PC-3 (cell line): ENCODE measurements around the gene SLC25A48. TPM values are rescaled to one million over a fixed set of nuclear protein-coding genes. Genes with fewer than 3 reads are reported as not detected.
"Not testable (repeated sequence)": the region's sequence is repeated elsewhere in the genome, so short reads cannot be mapped to it uniquely, and the experiment has no call there.

Source experiments
- ATAC-seq: fragments of 200-7000 bp; cut with Tn5 transposase; 2 replicates; pipeline ENCODE4 v1.9.1; 2020; ENCODE audit warnings: mild to moderate bottlenecking, moderate library complexity
- BruUV-seq: library from RNA; stranded (reverse); fragments of 400-500 nt; replicated peaks from 2 replicates; lab custom pipeline; 2021; lab: Mats Ljungman, UMichigan
- CTCF ChIA-PET: fragments of 300-600 bp; sonication (Branson Sonifier 250); formaldehyde crosslinking; loops from one replicate; lab custom pipeline; 2022; ENCODE audit warnings: antibody characterized with exemption; lab: Charles Lee
- POLR2A ChIA-PET: fragments of 300-600 bp; sonication (Branson Sonifier 250); formaldehyde crosslinking; loops from one replicate; lab custom pipeline; 2022; ENCODE audit warnings: antibody characterized with exemption; ENCODE audit not compliant: unreplicated experiment; lab: Charles Lee
- DNase-seq: peaks from one replicate; pipeline ENCODE4 v3.0.0-alpha.2; 2015
- H2AFZ ChIP-seq: fragments of 300-600 bp; sonication (generic); 2 replicates; pipeline ENCODE4 v1.6.0; 2016; ENCODE audit warnings: antibody characterized with exemption, low read length
- H3F3A ChIP-seq: fragments of 300-600 bp; sonication (generic); one replicate; pipeline ENCODE4 v1.6.0; 2017; ENCODE audit warnings: antibody characterized with exemption, low read length, control low read depth, mild to moderate bottlenecking; ENCODE audit not compliant: unreplicated experiment
- H3K27ac ChIP-seq: fragments of 300-600 bp; sonication (generic); 2 replicates; pipeline ENCODE4 v1.5.1; 2016; ENCODE audit warnings: mild to moderate bottlenecking, low read length
- H3K27me3 ChIP-seq: fragments of 300-600 bp; sonication (generic); 2 replicates; pipeline ENCODE4 v1.6.1; 2016; ENCODE audit warnings: low read length, mixed read lengths
- H3K36me3 ChIP-seq: fragments of 300-600 bp; sonication (generic); 2 replicates; pipeline ENCODE4 v1.6.1; 2016; ENCODE audit warnings: low read depth, mixed run types, low read length, mixed read lengths
- H3K4me1 ChIP-seq: fragments of 300-600 bp; sonication (generic); 2 replicates; pipeline ENCODE4 v1.5.1; 2016; ENCODE audit warnings: low read length; ENCODE audit not compliant: insufficient read depth
- H3K4me2 ChIP-seq: fragments of 300-600 bp; sonication (generic); 2 replicates; pipeline ENCODE4 v1.6.0; 2016; ENCODE audit warnings: low read length
- H3K4me3 ChIP-seq: fragments of 300-600 bp; sonication (generic); 2 replicates; pipeline ENCODE4 v1.5.1; 2016; ENCODE audit warnings: mild to moderate bottlenecking, low read length, mixed read lengths
- H3K79me2 ChIP-seq: fragments of 300-600 bp; sonication (generic); 2 replicates; pipeline ENCODE4 v1.6.1; 2017; ENCODE audit warnings: low read length, mixed read lengths
- H3K9ac ChIP-seq: fragments of 300-600 bp; sonication (generic); 2 replicates; pipeline ENCODE4 v1.6.0; 2016; ENCODE audit warnings: mild to moderate bottlenecking, low read length
- H3K9me2 ChIP-seq: fragments of 300-600 bp; sonication (generic); replicated peaks from 2 replicates; pipeline ENCODE4 v1.6.1; 2016; ENCODE audit warnings: mixed run types, low read length, mixed read lengths
- H3K9me3 ChIP-seq: fragments of 300-600 bp; sonication (generic); 2 replicates; pipeline ENCODE4 v1.6.1; 2016; ENCODE audit warnings: low read length, mixed read lengths
- H4K20me1 ChIP-seq: fragments of 300-600 bp; sonication (generic); 2 replicates; pipeline ENCODE4 v1.6.1; 2016; ENCODE audit warnings: low read length, mixed read lengths
- CTCF ChIP-seq: fragments of 300-600 bp; sonication (generic); conservative IDR thresholded peaks from 2 replicates; pipeline ENCODE4 v1.5.1; 2017; ENCODE audit warnings: antibody characterized with exemption, low read depth, mild to moderate bottlenecking, low read length
- EZH2 ChIP-seq: fragments of 300-600 bp; sonication (generic); IDR thresholded peaks from one replicate; pipeline ENCODE4 v1.6.1; 2017; ENCODE audit warnings: antibody characterized with exemption, mild to moderate bottlenecking, low read length; ENCODE audit not compliant: unreplicated experiment
- EZH2phosphoT487 ChIP-seq: fragments of 300-600 bp; sonication (generic); IDR thresholded peaks from 2 replicates; pipeline ENCODE4 v1.6.1; 2018; ENCODE audit warnings: mild to moderate bottlenecking, antibody characterized with exemption, low read length, borderline replicate concordance
- intact Hi-C: fragments of 100-400 bp; cut with micrococcal nuclease; formaldehyde crosslinking; loops from 2 replicates; pipeline ENCODE4 v1.9.0; 2023
- total RNA-seq: library from RNA; depleted of rRNA; stranded (reverse); fragments of >200 nt; gene quantifications from 2 replicates; pipeline ENCODE4 v1.2.3, GENCODE V29; 2014

The SLC25A48 gene
- total RNA-seq, 1 experiment from 2014 or later = not detected

GRCh38 chr5:135835766-135836165 lies 1.3 kb downstream of the SLC25A48 start:
- ChIA-PET CTCF (no interaction called here), POLR2A (no interaction called here)
- no TSS peak for BruUV-seq
- H3K4me1 ChIP-seq = no peaks in the 10 kb centered on the region
- ATAC-seq = no peak
- no peak overlapping the region for H2AFZ ChIP-seq
- no peaks in the 10 kb centered on the region for H4K20me1 ChIP-seq
- H3K27me3 ChIP-seq = peaks cover 32% of the 10 kb centered on the region
- intact Hi-C loops = loop anchor here (10.0 kb wide), 1 partner anchor 381 kb away; the partner anchor contains the start of gene TIFAB
- H3K9ac ChIP-seq = no peak overlapping the region
- TF ChIP-seq EZH2phosphoT487 (no peak), EZH2 (no peak), CTCF (no peak)
- no peaks in the 10 kb centered on the region for H3K9me3 ChIP-seq
- no peak overlapping the region for H3K4me2 ChIP-seq
- H3K4me3 ChIP-seq = no peak overlapping the region
- H3K36me3 ChIP-seq = no peaks in the 10 kb centered on the region
- no peak overlapping the region for H3K27ac ChIP-seq
- DNase-seq = no peak
- no peaks in the 10 kb centered on the region for H3K79me2 ChIP-seq
- no peaks in the 10 kb centered on the region for H3K9me2 ChIP-seq
- H3F3A ChIP-seq = no peaks in the 10 kb centered on the region

- H3K9me2 ChIP-seq, DNase-seq, H3K79me2 ChIP-seq, H3K4me1 ChIP-seq, H3K9me3 ChIP-seq, H3F3A ChIP-seq, H2AFZ ChIP-seq, CTCF ChIA-PET, H3K9ac ChIP-seq, POLR2A ChIA-PET, H3K36me3 ChIP-seq, H3K4me3 ChIP-seq, H3K27ac ChIP-seq, H3K4me2 ChIP-seq, H4K20me1 ChIP-seq, BruUV-seq, ATAC-seq: not testable (repeated sequence)
- intact Hi-C loops = loop anchor here (10.0 kb wide), 1 partner anchor 384 kb away; the partner anchor contains the start of gene TIFAB
- H3K27me3 ChIP-seq = peaks cover 39% of the 10 kb centered on the region
These were observed 3.9 kb downstream of the SLC25A48 start for GRCh38 chr5:135838395-135838794.

GRCh38 chr5:135839566-135839965 lies 5.1 kb downstream of the SLC25A48 start:
- DNase-seq = no peak
- Histone ChIP-seq H3F3A (no peaks in the 10 kb centered on the region), H3K27me3 (peaks cover 32% of the 10 kb centered on the region), H3K4me2 (no peak overlapping the region), H3K9me2 (no peaks in the 10 kb centered on the region), H3K9me3 (no peaks in the 10 kb centered on the region), H3K9ac (no peak overlapping the region), H3K27ac (no peak overlapping the region), H3K79me2 (no peaks in the 10 kb centered on the region), H3K4me3 (no peak overlapping the region), H3K4me1 (no peaks in the 10 kb centered on the region), H4K20me1 (no peaks in the 10 kb centered on the region), H3K36me3 (no peaks in the 10 kb centered on the region), H2AFZ (no peak overlapping the region)
- TF ChIP-seq EZH2phosphoT487 (no peak), EZH2 (no peak), CTCF (no peak)
- no TSS peak for BruUV-seq
- POLR2A ChIA-PET = no interaction called here
- CTCF ChIA-PET = no interaction called here
- intact Hi-C loops = loop anchor here (10.0 kb wide), 1 partner anchor 385 kb away; the partner anchor contains the start of gene TIFAB
- ATAC-seq = no peak
